T-helper 1 cell treated with Interleukin-12 subunit alpha and Interleukin-12 subunit beta and Interleukin-4 antibody, amounts not matched to agents 30 ng/mL and 1 ng/mL, for 36 hours (primary cell): ENCODE data around the gene CHCHD6. TPM values are rescaled to one million over a fixed set of nuclear protein-coding genes. Genes with fewer than 3 reads are reported as not detected.

Experiments used
- intact Hi-C: fragments of 100-400 bp; cut with micrococcal nuclease; formaldehyde crosslinking; loops from one replicate; pipeline ENCODE4 v1.15.1; 2024
- total RNA-seq: library from RNA; stranded (reverse); gene quantifications from 2 replicates; pipeline ENCODE4 v1.2.3, GENCODE V29; 2022

CHCHD6 gene
- total RNA-seq = 5.2 and 6.8 TPM in 2 replicates

GRCh38 chr3:126703512-126704493, at the start of gene CHCHD6:
TSS of gene CHCHD6 (plus strand) at chr3:126704240. CDS start at chr3:126704313, 73 bp downstream.
- intact Hi-C loops = loop anchor here (1.0 to 10.0 kb wide), 12 partner anchors 48 to 1649 kb away; partner anchors contain the start of genes HEG1, MCM2, RUVBL1 and SEC61A1

- intact Hi-C loops = loop anchor here (1.0 to 5.0 kb wide), 2 partner anchors 50 to 132 kb away; partner anchors contain the start of genes CHCHD6 and CHST13
Observed at GRCh38 chr3:126654571-126655383, 49.3 kb upstream of the CHCHD6 start, which contains the start of gene TXNRD3. TSS of gene TXNRD3 (minus strand) at chr3:126655124.

- intact Hi-C loops = loop anchor here (1.0 kb wide), 1 partner anchor 48 kb away; the partner anchor contains the start of gene CHCHD6
Observed at GRCh38 chr3:126655887-126656286, 48.2 kb upstream of the CHCHD6 start.

GRCh38 chr3:126656371-126657134, 47.5 kb upstream of the CHCHD6 start:
- intact Hi-C loops = no loop called here

- intact Hi-C loops = no loop called here
Observed at GRCh38 chr3:126657901-126658300, 46.1 kb upstream of the CHCHD6 start.

- intact Hi-C loops = no loop called here
Observed at GRCh38 chr3:126658584-126658983, 45.5 kb upstream of the CHCHD6 start.

- intact Hi-C loops = no loop called here
Observed at GRCh38 chr3:126659915-126660886, 43.8 kb upstream of the CHCHD6 start.

- intact Hi-C loops = no loop called here
Observed at GRCh38 chr3:126661532-126662364, 42.3 kb upstream of the CHCHD6 start.

- intact Hi-C loops = no loop called here
Observed at GRCh38 chr3:126663257-126663656, 40.8 kb upstream of the CHCHD6 start.

- intact Hi-C loops = no loop called here
Observed at GRCh38 chr3:126663750-126664149, 40.3 kb upstream of the CHCHD6 start.

- intact Hi-C loops = no loop called here
Observed at GRCh38 chr3:126664591-126665214, 39.3 kb upstream of the CHCHD6 start.

GRCh38 chr3:126665221-126665936, 38.7 kb upstream of the CHCHD6 start:
- intact Hi-C loops = no loop called here

- intact Hi-C loops = no loop called here
Observed at GRCh38 chr3:126665959-126666657, 37.9 kb upstream of the CHCHD6 start.

- intact Hi-C loops = no loop called here
Observed at GRCh38 chr3:126666658-126667528, 37.1 kb upstream of the CHCHD6 start.

GRCh38 chr3:126667631-126668449, 36.2 kb upstream of the CHCHD6 start:
- intact Hi-C loops = no loop called here
